Smooth muscle cell (in vitro differentiated cells): ENCODE data around the gene CAND1. TPM values are rescaled to one million over a fixed set of nuclear protein-coding genes. Genes with fewer than 3 reads are reported as not detected.

Experiments
- DNase-seq: peaks from one replicate; lab custom pipeline; 2025; ENCODE audit not compliant: unreplicated experiment; lab: John Stamatoyannopoulos, UW
- H2AFZ ChIP-seq: fragments of 200-600 bp; sonication (generic); 2 replicates; pipeline ENCODE4 v1.6.0; 2016; ENCODE audit warnings: antibody characterized with exemption, low read depth, mild to moderate bottlenecking
- H3F3A ChIP-seq: fragments of 200-600 bp; sonication (generic); 2 replicates; pipeline ENCODE4 v1.6.0; 2017; ENCODE audit warnings: antibody characterized with exemption, low read depth
- H3K27ac ChIP-seq: fragments of 200-600 bp; sonication (generic); 2 replicates; pipeline ENCODE4 v1.5.1; 2016; ENCODE audit warnings: low read depth, mild to moderate bottlenecking
- H3K27me3 ChIP-seq: fragments of 200-600 bp; sonication (generic); 2 replicates; pipeline ENCODE4 v1.6.1; 2016; ENCODE audit warnings: low read depth, mild to moderate bottlenecking
- H3K36me3 ChIP-seq: fragments of 200-600 bp; sonication (generic); 2 replicates; pipeline ENCODE4 v1.5.1; 2016; ENCODE audit warnings: low read depth
- H3K4me1 ChIP-seq: fragments of 200-600 bp; sonication (generic); 2 replicates; pipeline ENCODE4 v1.5.1; 2016; ENCODE audit warnings: low read depth
- H3K4me2 ChIP-seq: fragments of 200-600 bp; sonication (generic); 2 replicates; pipeline ENCODE4 v1.6.0; 2016; ENCODE audit warnings: mild to moderate bottlenecking
- H3K4me3 ChIP-seq: fragments of 200-600 bp; sonication (generic); 2 replicates; pipeline ENCODE4 v1.5.1; 2016; ENCODE audit warnings: mild to moderate bottlenecking
- H3K79me2 ChIP-seq: fragments of 200-600 bp; sonication (generic); 2 replicates; pipeline ENCODE4 v1.6.0; 2016; ENCODE audit warnings: low read depth, mild to moderate bottlenecking
- H3K9ac ChIP-seq: fragments of 200-600 bp; sonication (generic); 2 replicates; pipeline ENCODE4 v1.6.0; 2016; ENCODE audit warnings: low read depth
- H3K9me3 ChIP-seq: fragments of 200-600 bp; sonication (generic); replicated peaks from 2 replicates; pipeline ENCODE4 v1.5.1; 2016; ENCODE audit warnings: low read depth
- H4K20me1 ChIP-seq: fragments of 200-600 bp; sonication (generic); 2 replicates; pipeline ENCODE4 v1.6.0; 2016; ENCODE audit warnings: low read depth
- WGBS: methylation state at CpG from one replicate; pipeline ENCODE4 v1.1.7; 2016; ENCODE audit warnings: low lambda C conversion rate; 5-methylcytosine and 5-hydroxymethylcytosine counted together
- polyA plus RNA-seq: library from polyadenylated mRNA; unstranded; fragments of >200 nt; fragmentation: Nextera tagmentation; extraction: Ambion mirVana; gene quantifications from 2 replicates; pipeline ENCODE4 v1.2.1, GENCODE V29; 2016
- total RNA-seq: library from RNA; depleted of rRNA; stranded (reverse); fragments of >200 nt; gene quantifications from 2 replicates; pipeline ENCODE4 v1.2.3, GENCODE V29; 2014
- TF ChIP-seq, protein P1 (sequence below): fragments of 200-600 bp; sonication (generic); IDR thresholded peaks from 2 replicates; pipeline ENCODE4 v1.5.1; 2017; ENCODE audit warnings: borderline replicate concordance, mild to moderate bottlenecking, antibody characterized with exemption; ENCODE audit not compliant: insufficient read depth, poor library complexity, severe bottlenecking

The CAND1 gene
- total and polyA plus RNA-seq, 2 experiments from 2014 or later, result 122 to 123 TPM

DNA sequence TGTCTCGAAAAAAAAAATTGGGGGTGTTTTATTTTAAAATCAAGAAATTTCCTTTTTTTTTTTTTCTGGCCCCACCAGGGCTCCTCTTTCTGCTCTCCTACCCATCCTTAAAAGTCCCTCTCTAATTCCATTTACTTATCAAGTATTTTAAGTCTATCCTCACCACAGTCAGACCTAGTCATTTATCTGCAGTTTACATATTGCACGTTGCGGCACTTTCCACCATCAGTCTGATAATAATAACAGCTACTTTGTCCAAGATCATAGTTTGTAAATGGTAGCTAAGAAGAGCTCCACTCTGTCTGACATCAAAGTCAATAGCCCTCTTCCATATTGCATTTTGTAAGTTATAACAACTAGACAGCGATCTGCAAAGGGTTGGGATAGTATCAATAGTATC, 23.6 kb upstream of the CAND1 start:
- no peak overlapping the region for H2AFZ ChIP-seq
- H3K9ac ChIP-seq, result no peak overlapping the region
- no peaks in the 10 kb centered on the region for H3F3A ChIP-seq
- 87% methylated on average over 4 of the region's 4 CpGs for WGBS
- no peaks in the 10 kb centered on the region for H3K36me3 ChIP-seq
- no peaks in the 10 kb centered on the region for H3K79me2 ChIP-seq
- no peaks in the 10 kb centered on the region for H3K4me1 ChIP-seq
- no peaks in the 10 kb centered on the region for H4K20me1 ChIP-seq
- no peak for DNase-seq
- H3K27ac ChIP-seq, result no peak overlapping the region
- TF ChIP-seq, protein P1, sequence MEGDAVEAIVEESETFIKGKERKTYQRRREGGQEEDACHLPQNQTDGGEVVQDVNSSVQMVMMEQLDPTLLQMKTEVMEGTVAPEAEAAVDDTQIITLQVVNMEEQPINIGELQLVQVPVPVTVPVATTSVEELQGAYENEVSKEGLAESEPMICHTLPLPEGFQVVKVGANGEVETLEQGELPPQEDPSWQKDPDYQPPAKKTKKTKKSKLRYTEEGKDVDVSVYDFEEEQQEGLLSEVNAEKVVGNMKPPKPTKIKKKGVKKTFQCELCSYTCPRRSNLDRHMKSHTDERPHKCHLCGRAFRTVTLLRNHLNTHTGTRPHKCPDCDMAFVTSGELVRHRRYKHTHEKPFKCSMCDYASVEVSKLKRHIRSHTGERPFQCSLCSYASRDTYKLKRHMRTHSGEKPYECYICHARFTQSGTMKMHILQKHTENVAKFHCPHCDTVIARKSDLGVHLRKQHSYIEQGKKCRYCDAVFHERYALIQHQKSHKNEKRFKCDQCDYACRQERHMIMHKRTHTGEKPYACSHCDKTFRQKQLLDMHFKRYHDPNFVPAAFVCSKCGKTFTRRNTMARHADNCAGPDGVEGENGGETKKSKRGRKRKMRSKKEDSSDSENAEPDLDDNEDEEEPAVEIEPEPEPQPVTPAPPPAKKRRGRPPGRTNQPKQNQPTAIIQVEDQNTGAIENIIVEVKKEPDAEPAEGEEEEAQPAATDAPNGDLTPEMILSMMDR, result no peak
- H3K4me3 ChIP-seq, result no peak overlapping the region
- no peaks in the 10 kb centered on the region for H3K9me3 ChIP-seq
- H3K4me2 ChIP-seq, result no peak overlapping the region
- no peaks in the 10 kb centered on the region for H3K27me3 ChIP-seq

DNA sequence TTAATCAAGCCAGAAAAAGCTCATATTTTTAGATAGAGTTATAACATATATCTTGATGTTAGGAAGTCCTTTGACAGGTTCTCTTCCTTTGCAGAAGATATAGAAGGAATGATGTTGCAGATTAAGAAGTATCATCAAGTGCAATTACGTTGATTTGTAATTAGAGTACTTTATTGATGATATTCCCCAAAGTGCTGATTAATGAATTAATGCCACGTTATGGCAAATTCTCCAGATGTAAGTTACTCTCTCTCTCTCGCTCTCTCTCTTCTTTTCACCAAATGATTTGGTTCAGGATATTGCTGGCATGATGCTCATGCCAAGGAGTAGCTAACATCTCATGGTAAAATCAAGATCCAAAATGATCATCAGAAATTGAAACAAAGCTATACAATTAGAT, 18.1 kb upstream of the CAND1 start:
- no peaks in the 10 kb centered on the region for H3K4me1 ChIP-seq
- no peaks in the 10 kb centered on the region for H3K9me3 ChIP-seq
- no peak overlapping the region for H2AFZ ChIP-seq
- no peak overlapping the region for H3K27ac ChIP-seq
- H3K27me3 ChIP-seq, result no peaks in the 10 kb centered on the region
- DNase-seq, result no peak
- no peaks in the 10 kb centered on the region for H4K20me1 ChIP-seq
- H3K4me3 ChIP-seq, result no peak overlapping the region
- TF ChIP-seq, protein P1, result no peak
- no peaks in the 10 kb centered on the region for H3F3A ChIP-seq
- WGBS, result 79% methylated on average over 3 of the region's 3 CpGs
- no peak overlapping the region for H3K9ac ChIP-seq
- H3K36me3 ChIP-seq, result no peaks in the 10 kb centered on the region
- no peak overlapping the region for H3K4me2 ChIP-seq
- H3K79me2 ChIP-seq, result no peaks in the 10 kb centered on the region

DNA sequence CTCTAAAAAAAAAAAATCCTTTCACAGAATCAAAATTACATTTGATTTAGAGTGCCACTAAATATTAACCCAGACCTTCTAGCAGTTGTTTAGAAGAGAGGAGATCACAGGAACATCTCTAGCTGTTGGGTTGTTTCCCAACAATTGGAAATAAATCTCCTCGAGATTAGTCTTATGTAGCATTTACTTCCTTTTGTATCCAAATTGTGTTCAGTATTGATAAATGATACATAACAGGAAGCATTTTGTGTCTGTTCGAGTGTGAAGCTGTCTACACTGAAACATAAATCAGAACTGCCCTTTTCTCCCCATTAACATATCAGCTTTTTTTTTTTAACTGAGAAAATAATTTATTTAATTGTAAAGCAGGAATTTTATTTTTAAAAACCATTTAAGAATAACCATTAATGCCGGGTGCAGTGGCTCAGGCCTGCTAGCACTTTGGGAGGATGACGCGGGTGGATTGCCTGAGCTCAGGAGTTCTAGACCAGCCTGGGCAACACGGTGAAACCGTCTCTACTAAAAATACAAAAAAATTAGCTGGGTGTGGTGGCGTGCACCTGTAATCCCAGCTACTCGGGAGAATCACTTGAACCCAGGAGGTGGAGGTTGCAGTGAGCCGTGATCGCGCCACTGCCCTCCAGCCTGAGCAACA, 14.7 kb upstream of the CAND1 start:
- WGBS, result 92% methylated on average over 12 of the region's 12 CpGs

More for the DNA sequence above, 14.7 kb upstream of the CAND1 start:
- TF ChIP-seq, protein P1, result no peak
- no peaks in the 10 kb centered on the region for H4K20me1 ChIP-seq
- H3K4me2 ChIP-seq, result no peak overlapping the region
- no peaks in the 10 kb centered on the region for H3K79me2 ChIP-seq
- no peaks in the 10 kb centered on the region for H3K36me3 ChIP-seq
- no peaks in the 10 kb centered on the region for H3K4me1 ChIP-seq
- no peak for DNase-seq
- no peak overlapping the region for H3K27ac ChIP-seq
- no peaks in the 10 kb centered on the region for H3F3A ChIP-seq
- H3K27me3 ChIP-seq, result no peaks in the 10 kb centered on the region
- H3K4me3 ChIP-seq, result no peak overlapping the region
- no peak overlapping the region for H3K9ac ChIP-seq
- no peak overlapping the region for H2AFZ ChIP-seq
- H3K9me3 ChIP-seq, result no peaks in the 10 kb centered on the region
